ENCODE measurements around the gene USP34.
"Not testable (repeated sequence)": the region's sequence is repeated elsewhere in the genome, so short reads cannot be mapped to it uniquely, and the experiment has no call there.

USP34 gene

DNA sequence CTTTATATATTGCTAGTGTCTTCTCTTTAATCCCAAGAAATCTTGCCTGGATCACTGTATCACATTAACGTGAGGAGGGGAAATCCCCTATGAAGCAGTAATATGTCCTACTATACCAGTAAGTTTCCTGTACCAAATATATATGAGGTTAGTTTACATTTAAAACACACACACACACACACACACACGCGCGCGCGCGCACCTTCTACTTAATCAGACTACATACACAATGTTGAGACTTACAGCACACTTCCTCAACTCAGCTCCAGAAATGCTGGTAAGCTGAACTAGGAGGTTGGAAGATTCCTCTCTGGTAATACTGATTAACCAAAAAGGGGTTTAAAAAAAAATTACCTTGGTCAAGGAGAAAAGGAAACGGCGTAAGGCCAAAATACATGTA lies 49.3 kb downstream of the USP34 start:
- DNase-seq, result no peak

DNA sequence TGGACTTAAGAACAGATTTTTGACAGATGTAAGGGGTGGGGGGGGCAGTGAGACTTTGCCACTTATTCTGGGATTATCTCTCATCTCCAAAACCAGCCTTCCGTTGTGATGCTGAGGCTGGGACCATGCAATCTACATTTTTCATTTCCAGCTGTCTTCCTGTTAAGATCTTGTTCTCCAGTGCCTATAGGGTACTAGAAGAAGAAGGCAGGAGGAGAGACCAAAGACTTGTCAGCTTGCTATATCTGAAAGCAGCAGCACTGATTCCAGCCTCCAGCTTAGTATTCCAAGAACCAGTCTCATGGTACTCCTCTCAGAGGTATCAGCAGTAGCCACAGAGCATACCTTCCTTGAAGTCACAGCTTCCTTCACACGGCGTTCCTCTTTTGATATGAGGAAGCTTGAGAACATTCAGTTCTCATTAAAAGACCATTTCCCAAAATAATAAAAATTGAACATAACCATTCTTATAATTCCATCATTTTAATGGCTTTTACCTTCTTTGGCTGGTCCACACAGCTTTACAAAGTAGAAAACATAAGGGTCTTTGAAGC lies 49.8 kb downstream of the USP34 start:
- peak; percentile 42 for DNase-seq

DNA sequence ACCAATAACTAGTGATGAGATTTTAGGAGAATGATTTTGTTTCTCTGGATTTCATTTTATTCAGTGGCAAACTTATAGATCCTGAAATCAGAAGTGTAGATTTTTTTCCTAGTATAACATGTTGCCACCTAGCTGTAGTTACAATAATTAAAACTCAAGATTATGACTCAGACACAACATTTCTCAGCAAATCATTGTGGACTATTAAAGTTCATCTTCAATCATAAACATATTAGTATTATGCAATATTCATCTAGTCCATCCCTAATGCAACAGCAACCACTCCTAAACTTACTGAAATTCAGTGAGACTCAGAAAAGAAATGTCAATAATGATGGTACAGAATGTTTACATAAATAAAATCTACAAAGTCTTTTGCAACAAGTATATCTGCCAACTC lies 51.3 kb downstream of the USP34 start:
- peak; percentile 19 for DNase-seq

DNA sequence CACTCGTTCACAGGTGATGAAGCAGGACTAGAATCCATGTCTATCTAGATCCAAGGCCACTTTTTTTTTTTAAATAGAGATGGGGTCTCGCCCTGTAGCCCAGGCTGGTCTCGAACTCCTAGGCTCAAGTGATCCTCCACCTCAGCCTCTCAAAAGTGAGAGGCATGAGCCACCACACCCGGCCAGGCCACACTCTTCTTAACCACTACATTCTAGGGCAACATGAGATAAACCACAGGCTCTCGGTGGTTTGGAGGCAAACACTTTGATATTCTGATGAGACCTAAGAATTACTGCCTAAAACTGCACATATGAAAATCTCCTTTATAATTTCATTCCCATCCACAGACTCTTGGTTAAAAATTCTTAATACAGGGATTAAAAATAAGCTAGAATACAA lies 51.8 kb downstream of the USP34 start:
- no peak for DNase-seq

DNA sequence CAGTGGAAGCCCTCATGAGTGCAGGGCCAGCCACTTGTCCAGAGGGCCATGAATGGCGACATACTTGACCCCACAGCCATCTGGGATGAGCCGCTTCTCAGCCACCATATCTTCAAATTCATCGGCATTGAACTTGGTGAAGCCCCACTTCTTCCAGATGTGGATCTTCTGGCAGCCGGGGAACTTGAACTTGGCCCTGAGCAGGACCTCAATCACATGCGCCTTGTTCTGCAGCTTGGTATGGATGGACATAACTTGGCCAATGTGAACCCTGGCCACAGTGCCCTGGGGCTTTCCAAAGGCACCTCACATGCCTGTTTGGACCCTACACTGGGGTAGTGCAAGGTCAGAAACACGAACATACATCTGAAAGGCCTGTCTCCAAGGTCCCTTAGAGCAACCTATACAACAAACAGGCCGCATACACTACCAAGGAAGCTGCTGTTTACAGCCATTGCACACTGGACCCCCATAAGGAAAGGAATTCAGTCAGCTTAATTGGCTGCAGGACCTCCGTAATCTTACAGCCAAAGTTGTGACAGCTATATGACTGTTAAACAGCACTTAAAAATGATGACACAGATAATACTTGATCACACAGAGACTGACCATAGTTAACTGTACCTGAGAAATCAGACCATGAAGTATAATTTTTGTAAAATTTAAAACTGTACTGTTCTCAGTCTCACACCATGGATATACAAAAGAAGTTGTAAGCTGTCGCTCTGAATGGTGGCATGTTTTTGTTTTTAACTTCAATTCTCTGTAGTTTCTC lies 53.8 kb downstream of the USP34 start:
- DNase-seq, result no peak

DNA sequence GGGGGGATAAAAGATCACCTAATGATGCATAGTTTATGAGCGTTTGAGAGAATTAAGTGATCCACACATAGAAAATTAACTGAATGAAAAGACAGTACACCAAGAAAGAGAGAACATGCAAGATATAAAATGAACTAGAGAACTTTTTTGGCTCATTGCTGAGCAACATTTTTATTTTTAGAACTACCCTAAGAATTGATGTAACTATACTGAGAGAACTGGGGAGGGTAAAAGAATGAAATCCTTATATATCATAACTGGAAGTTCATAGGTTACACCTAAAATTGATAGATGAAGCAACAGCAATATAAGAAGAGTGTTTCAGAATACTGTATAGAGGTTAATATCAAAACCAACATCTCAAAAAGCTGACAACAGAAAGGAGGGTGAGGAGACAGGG lies 55.6 kb downstream of the USP34 start:
- DNase-seq, result no peak

DNA sequence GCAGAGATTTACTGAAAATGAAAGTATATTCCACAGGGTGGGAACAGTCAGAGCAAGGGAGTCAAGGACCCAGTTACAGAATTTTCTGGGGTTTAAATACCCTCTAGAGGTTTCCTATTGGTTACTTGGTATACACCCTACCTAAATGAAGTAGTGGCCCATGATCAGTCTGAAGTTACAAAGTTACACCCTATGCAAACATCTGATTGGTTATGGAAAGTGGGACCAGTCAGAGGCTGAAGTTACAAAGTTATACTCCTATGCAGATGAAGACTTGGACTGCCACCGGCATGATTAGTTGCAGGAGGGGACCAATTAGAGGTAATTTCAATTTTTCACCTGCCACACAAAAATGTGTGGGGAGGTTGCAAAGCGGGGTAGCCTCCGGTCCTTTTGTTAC lies 56.2 kb downstream of the USP34 start:
- no peak for DNase-seq

DNA sequence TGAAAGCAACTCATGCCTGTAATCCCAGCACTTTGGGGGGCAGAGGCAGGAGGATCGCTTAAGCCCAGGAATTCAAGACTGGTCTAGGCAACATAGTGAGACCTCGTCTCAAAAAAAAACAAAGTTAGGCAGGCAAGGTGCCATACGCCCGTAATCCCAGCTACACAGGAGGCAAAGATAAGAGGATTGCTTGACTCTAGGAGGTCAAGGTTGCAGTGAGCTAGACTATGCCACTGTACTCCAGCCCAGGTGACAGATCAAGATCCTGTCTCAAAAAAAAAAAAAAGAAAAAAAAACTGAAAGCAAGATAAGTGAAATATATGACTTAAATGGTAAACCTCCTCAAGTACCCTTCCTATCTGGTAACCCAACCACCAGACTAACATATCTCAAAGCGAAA lies 59.8 kb downstream of the USP34 start:
- no peak for DNase-seq

DNA sequence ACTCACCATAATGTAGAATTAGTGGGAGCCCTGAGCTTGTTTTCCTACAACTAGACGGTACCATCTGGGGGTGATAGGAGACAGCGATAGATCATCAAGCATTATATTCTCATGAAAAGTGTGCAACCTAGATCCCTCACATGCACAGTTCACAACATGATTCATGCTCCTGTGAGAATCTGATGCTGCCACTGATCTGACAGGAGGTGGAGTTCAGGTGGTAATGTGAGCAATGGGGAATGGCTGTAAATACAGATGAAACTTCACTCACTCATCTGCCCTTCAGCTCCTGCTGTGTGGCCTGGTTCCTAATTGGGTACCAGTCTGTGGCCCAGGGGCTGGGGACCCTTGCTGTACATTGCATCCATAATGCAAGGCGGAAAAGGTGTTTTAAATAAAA lies 60.7 kb downstream of the USP34 start:
- DNase-seq, result no peak

DNA sequence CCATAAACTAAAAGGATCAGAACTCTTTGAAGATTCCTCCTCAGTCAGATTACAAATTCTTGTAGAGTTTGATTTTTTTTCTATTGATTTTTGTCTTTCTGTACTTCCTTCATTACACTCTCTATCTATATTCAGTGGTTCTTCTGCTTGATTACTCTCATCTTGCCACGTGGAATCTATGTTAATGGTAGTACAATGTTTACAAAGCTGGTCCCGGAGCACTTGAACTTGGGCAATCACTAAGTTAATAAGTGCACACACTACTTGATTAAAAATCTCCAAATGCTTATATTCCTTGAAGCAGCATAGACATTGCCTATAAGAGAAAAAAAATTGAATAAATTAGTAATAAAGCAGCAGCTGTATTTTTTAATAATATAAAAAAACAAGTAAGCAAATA lies 65.1 kb downstream of the USP34 start:
- DNase-seq, result no peak

DNA sequence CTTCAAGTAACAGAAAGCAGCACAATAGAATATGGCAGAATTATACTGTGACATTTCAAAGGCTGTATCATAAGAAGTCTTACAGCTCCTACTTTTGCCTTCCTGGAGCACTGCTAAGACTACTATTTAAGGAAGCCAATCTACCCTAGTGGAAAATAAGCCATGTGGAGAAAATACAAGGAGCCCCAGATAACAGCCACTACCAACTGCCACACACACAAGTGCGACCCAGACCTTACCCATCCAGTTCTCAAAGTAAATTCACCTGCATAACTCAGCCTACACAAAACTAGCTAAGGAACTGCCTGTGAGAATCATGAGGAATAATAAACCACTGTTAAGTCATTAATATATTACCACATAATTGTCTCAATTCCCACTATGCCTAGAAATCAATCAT lies 66.4 kb downstream of the USP34 start:
- no peak for DNase-seq

DNA sequence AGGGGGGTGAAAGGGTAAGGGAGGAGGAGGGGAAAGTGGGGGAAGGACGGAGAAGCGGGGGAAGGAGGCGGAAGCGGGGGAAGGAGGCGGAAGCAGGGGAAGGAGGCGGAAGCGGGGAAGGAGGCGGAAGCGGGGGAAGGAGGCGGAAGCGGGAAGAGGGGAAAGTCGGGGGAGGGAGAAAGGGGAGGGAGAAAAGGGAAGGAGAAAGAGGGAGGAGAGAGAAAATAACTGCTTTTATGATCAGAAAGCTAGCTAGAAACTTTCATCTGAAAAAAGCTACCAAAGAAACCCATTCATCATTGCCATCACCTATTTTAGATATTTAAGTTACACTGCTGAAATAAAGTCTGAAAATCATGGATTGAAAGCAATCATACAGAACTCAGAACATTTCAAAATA lies 72.5 kb downstream of the USP34 start:
- no peak for DNase-seq

DNA sequence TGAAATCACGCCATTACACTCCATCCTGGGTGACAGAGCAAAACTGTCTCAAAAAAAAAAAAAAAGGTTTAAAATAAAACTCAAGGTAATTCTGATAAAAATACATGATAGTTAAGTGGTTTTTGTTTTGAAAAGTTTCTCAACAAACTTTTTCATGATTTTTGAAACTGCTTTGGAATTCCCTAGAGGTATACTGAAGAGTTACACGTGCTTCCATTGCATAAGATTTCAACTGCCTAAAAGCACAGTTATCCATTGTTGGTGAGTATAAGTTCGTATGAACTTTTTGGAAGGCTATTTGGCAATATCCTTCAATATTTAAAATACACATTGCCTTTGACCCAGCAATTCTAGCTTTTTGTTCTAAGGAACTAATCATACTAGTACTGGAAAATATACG lies 74.9 kb downstream of the USP34 start:
- DNase-seq, result no peak

DNA sequence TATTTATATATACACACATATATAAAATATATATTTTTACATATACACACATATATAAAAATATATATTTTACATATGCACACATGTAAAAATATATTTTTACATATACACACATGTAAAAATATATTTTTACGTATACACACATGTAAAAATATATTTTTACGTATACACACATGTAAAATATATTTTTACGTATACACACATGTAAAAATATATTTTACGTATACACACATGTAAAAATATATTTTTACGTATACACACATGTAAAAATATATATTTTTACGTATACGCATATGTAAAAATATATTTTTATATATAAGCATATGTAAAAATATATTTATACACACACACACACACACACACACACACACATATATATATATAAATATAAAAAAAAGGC lies 83.3 kb downstream of the USP34 start:
- DNase-seq, result not testable (repeated sequence)

DNA sequence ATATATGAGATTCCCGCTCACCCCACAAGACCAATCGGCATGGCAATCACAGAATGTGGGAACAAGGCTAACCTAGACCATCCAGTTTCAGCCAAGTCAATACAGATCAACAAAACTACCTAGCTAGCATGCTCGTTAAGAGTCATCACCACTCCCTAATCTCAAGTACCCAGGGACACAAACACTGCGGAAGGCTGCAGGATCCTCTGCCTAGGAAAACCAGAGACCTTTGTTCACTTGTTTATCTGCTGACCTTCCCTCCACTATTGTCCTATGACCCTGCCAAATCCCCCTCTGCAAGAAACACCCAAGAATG lies 90.0 kb downstream of the USP34 start:
- DNase-seq, result not testable (repeated sequence)

DNA sequence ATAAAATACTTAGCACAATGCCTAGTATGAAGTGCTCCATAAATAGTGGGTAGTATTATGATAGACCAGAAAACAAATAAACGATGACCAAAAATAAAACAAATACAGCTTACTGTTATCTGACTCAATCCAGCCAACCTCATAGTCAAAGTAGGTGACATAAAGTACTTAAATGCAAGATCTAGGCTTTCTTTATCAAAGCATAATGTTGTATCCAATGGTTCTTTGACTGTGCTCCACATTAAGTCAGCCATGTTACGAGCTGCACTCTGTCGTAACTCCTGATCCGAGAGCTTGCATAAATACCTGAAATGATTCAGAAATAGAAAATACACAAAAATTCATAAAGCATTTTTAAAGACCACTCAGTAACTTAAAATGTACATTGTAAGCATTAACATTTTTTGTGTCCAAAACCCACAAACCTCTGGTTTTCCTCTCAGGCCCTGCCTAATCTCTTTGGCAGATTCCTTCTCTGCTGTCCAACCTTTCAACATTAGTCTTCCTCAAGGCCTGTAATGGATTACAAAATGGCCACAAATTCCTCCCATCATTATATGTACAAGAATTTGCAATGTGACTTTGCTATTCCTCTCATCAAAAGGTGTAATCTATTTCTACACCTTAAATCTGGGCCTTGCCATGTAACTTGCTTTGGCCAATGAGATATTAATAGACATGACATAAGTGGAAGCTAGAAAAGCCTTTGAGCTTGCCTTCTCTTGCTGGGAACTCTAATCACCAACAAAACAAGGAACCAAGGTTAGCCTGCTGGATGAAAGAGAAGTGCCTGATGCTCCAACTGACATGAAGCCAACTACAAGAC lies 90.6 kb downstream of the USP34 start:
- DNase-seq, result no peak

DNA sequence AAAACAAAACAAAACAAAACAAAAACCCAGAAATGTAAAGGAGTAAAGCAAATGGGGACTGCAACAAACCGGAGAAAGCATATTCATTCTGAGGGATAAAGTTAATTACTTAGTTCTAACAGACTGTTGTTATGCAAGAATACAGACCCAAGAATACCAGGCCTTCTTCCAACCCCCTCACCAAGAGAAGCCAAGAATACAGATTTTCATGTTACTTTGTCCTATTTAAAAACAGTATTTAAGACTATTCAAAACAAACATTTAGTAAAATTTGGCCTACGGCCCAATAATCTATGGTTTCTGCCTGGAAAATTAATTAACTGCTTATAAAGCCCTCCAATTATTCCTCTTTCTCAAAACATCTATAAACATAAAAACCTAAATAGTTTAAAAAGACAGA lies 91.4 kb downstream of the USP34 start:
- DNase-seq, result no peak

DNA sequence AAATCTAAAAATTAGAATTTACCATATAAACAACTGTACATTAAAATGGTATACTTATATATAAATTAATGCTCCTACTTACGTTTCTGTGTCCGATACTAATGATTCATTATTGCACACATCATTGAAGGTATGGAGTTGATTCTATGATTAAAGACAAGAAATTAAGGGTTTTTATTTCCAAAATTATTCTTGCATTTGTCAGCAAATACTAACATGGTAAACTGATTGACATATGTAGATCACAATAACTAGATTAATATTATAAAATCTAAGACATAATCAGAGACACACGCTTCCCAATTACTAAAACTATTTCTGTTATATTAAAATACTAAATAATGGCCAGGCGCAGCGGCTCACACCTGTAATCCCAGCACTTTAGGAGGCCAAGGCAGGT lies 92.6 kb downstream of the USP34 start:
- DNase-seq, result no peak

DNA sequence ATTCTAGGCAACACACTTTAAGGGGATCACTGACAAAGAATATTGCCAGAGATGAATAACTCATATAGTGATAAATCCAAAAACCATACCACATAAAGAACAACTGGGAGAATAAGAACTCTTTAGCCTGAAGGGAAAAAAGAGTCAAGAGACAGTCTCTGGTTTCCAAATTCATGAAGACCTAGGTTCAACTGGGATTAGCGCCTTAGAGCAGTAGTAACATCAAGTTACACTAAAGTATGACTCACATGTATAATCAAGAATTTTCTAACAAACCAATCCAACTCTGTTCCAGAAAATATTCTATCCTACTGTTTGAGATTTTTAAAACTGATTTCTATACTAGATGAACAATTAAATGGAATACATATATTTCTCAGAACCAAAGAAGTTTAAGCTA lies 93.8 kb downstream of the USP34 start:
- DNase-seq, result no peak

DNA sequence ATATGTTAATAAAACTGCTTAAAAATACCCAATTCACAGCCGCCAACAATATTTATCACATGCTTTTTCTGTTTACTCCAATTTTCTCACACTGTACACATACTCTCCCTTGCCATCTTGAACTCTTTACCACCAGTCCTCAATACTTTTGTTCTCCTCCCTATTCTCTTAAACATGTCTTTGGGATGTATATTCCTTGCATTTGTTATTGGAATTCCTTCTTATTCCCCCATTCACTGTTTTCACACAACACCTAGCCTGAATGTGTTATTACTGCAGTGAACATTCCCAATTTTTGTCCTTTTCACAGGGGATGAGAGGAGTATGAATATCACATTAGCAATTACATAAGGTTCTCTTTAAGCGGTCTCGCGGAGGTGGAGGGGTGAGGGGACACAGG lies 94.7 kb downstream of the USP34 start:
- no peak for DNase-seq

DNA sequence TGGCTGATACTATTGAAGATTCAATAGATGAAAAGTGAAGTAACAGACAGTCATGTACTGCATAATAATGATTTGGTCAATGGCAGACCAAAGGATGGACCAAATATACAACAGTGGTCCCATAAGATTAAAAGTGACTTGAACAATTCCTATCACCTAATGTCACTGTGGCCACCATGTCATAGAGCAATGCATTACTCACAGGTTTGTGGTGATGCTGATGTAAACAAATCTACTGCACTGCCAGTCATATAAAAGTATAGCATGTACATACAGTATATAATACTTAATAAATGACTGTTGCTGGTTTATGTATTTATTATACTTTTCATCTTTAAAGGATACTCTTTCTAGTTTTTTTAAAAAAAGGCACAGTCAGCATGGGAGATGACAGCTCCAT lies 99.9 kb downstream of the USP34 start:
- DNase-seq, result no peak

DNA sequence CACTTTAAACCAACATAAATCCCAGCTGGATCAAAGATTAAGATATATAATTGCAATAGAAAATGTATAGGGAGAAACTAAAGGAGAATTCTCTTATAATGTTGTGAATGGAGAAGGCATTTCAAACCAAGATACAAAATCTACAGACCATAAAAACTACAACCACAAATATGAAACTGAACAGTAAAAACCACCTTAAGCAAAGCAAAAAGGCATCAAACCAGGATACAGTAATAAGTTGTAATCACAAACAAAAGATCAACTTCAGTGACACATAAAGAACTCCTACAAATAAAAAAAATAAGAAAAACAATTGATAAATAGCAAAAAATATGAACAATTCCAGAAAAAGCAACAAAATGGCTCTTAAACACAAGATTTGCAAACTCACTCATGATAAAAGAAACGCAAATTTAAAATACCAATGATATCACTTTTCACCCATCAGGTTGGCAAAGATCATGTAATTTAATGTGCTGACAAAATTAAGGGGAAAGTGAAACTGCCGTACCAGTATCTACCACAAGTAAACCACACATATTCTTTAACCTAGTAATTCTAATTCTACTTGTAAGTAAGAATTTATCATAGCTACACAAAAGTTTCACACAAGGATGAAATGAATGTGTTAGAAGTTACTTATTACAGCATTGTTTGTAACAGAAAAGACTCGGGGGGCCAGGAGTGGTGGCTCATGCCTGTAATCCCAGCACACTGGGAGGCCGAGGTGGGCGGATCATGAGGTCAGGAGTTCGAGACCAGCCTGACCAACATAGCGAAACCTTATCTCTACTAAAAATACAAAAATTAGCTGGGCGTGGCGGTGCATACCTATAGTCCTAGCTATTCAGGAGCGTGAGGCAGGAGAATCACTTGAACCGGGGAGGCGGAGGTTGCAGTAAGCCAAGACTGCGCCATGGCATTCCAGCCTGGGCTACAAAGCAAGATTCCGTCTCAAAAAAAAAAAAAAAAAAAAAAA lies 101.9 kb downstream of the USP34 start:
- peak; percentile 16 for DNase-seq

DNA sequence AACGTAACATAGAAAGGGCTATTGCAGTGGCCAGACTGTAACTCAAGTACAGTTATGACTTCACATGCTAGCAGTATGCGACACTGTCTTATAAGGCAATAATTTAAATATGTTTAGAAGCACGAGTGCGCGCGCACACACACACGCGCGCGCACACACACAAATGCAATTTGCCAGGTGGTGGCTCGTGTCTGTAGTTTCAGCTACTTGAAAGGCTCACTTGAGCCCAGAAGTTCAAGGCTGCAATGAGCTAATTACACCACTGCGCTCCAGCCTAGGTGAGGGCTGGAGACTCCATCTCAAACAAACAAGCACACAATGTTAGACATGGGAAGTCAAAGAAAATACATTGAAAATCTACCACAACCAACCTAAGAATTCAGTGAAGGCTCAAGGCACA lies 103.7 kb downstream of the USP34 start:
- no peak for DNase-seq

All from inflammatory macrophage treated with lipopolysaccharide for 4 hours (primary cell).